Measurements from ENCODE around the gene TEX261. TPM values are rescaled to one million over a fixed set of nuclear protein-coding genes. Genes with fewer than 3 reads are reported as not detected.
"Not testable (repeated sequence)": the region's sequence is repeated elsewhere in the genome, so short reads cannot be mapped to it uniquely, and the experiment has no call there.

Gene TEX261
- total and polyA plus RNA-seq, 2 of the 8 experiments (the other 6 are each of a cell fraction or from before 2014, with no cell fraction given) = 25.2 to 30.1 TPM

- CTCF ChIA-PET (ENCODE audit: partially characterized antibody) = interaction anchor here (0.9 to 1.7 kb wide), 3 partner anchors 9 to 14 kb away, joined by 3 to 4 read pairs (median 4); no protein-coding TSS in a partner anchor
- POLR2A ChIA-PET (ENCODE audit: partially characterized antibody); H3K4ac ChIP-seq (replicated peaks; ENCODE audit: insufficient read length, low read depth, low read length): not testable (repeated sequence)
Measured at GRCh38 chr2:70998885-70999284, 4.2 kb upstream of the TEX261 start.

More at GRCh38 chr2:70998885-70999284, 4.2 kb upstream of the TEX261 start:
- peaks cover 3 to 12% (median 7%) of the 10 kb centered on the region in 4 experiments; a peak in 5 of 7 replicates for H3K4me1 ChIP-seq (replicated peaks in 1 of 4; ENCODE audit: control insufficient read depth in 3 of 4, insufficient read depth in 4 of 4, low read length in 3 of 4)
- H3K14ac ChIP-seq (ENCODE audit: insufficient read length); H2BK15ac ChIP-seq (ENCODE audit: low read length); H3K23me2 ChIP-seq (ENCODE audit: low read depth, low read length); H3K23ac ChIP-seq (ENCODE audit: insufficient read length); H2BK5ac ChIP-seq (ENCODE audit: low read depth, low read length); H3K36me3 ChIP-seq (ENCODE audit: control insufficient read depth in 2 of 4, insufficient read depth in 4 of 4, low read length in 3 of 4); H2BK20ac ChIP-seq (ENCODE audit: low read length); H3K79me1 ChIP-seq (ENCODE audit: low read depth, low read length); FAIRE-seq; H4K8ac ChIP-seq (ENCODE audit: extremely low read depth, insufficient read depth, low read length); H2BK12ac ChIP-seq (ENCODE audit: low read depth, low read length); H3K27me3 ChIP-seq (replicated peaks in 1 of 4; ENCODE audit: control insufficient read depth in 3 of 4, extremely low read depth in 1 of 4, insufficient read depth in 3 of 4, low read length in 3 of 4); H3K27ac ChIP-seq (ENCODE audit: low read depth, low read length); H3K4me3 ChIP-seq (ENCODE audit: extremely low read depth in 1 of 4, insufficient read depth in 2 of 4, low read depth in 3 of 4, low read length in 4 of 4); H2AK5ac ChIP-seq (ENCODE audit: low read depth, low read length); H2AFZ ChIP-seq (ENCODE audit: low read length); H3K9ac ChIP-seq (replicated peaks in 1 of 4; ENCODE audit: extremely low read depth in 1 of 4, low read depth in 3 of 4, low read length in 3 of 4); H4K91ac ChIP-seq (replicated peaks; ENCODE audit: insufficient read length, low read length); H3K4me2 ChIP-seq (ENCODE audit: insufficient read depth in 1 of 2, low read depth in 2 of 2, low read length in 2 of 2); H2BK120ac ChIP-seq (replicated peaks; ENCODE audit: low read depth, low read length); DNase-seq (ENCODE audit: low read depth in 1 of 2, low spot score in 2 of 2); H3K79me2 ChIP-seq (ENCODE audit: control insufficient read depth in 1 of 2, insufficient read depth in 2 of 2, low read length in 2 of 2); H3K9me3 ChIP-seq (ENCODE audit: insufficient read depth in 2 of 2, low read depth in 1 of 2, low read length in 1 of 2); H4K5ac ChIP-seq (ENCODE audit: insufficient read length, low read depth, low read length); H3K56ac ChIP-seq (replicated peaks; ENCODE audit: insufficient read length, low read depth, low read length); H3K18ac ChIP-seq (ENCODE audit: extremely low read depth, low read length); H4K20me1 ChIP-seq (replicated peaks in 1 of 2; ENCODE audit: control insufficient read depth in 1 of 2, insufficient read depth in 2 of 2, low read length in 2 of 2): not testable (repeated sequence)
- WGBS, 2 experiments (ENCODE audit: extremely low coverage in 1 of 2, insufficient coverage in 1 of 2, insufficient read length in 1 of 2, insufficient replicate concordance in 2 of 2, low coverage in 1 of 2, low lambda C conversion rate in 2 of 2, missing lambda C conversion rate in 1 of 2) = 81% methylated on average over 4 of the region's 4 CpGs; no CpG with 5 or more reads in 1 of the 2 experiments

Data from H1 (cell line).